DOHH2 (cell line): ENCODE data around the gene SLC44A5.
"Not testable (repeated sequence)": the region's sequence is repeated elsewhere in the genome, so short reads cannot be mapped to it uniquely, and the experiment has no call there.

Source experiments
- EZH2phosphoT487 ChIP-seq: fragments of 200-600 bp; sonication (generic); IDR thresholded peaks from 2 replicates; pipeline ENCODE4 v1.6.1; 2017; ENCODE audit warnings: borderline replicate concordance, mild to moderate bottlenecking, antibody characterized with exemption, low read length, moderate library complexity, mixed read lengths
- TF ChIP-seq, protein P1 (sequence below): fragments of 200-600 bp; sonication (generic); IDR thresholded peaks from one replicate; pipeline ENCODE4 v1.5.1; 2014; ENCODE audit warnings: antibody characterized with exemption, mild to moderate bottlenecking, low read depth, low read length; ENCODE audit not compliant: poor library complexity, severe bottlenecking

DNA sequence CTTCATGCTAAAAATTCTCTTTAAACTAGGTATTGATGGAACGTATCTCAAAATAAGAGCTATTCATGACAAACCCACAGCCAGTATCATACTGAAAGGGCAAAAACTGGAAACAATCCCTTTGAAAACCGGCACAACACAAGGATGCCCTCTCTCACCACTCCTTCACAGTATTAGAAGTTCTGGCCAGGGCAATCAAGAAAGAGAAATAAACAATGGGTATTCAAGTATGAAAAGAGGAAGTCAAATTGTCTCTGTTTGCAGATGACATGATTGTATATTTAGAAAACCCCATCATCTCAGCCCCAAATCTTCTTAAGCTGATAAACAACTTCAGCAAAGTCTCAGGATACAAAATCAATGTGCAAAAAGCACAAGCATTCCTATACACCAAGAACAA lies 349.0 kb downstream of the SLC44A5 start:
- TF ChIP-seq, protein P1, sequence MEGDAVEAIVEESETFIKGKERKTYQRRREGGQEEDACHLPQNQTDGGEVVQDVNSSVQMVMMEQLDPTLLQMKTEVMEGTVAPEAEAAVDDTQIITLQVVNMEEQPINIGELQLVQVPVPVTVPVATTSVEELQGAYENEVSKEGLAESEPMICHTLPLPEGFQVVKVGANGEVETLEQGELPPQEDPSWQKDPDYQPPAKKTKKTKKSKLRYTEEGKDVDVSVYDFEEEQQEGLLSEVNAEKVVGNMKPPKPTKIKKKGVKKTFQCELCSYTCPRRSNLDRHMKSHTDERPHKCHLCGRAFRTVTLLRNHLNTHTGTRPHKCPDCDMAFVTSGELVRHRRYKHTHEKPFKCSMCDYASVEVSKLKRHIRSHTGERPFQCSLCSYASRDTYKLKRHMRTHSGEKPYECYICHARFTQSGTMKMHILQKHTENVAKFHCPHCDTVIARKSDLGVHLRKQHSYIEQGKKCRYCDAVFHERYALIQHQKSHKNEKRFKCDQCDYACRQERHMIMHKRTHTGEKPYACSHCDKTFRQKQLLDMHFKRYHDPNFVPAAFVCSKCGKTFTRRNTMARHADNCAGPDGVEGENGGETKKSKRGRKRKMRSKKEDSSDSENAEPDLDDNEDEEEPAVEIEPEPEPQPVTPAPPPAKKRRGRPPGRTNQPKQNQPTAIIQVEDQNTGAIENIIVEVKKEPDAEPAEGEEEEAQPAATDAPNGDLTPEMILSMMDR = not testable (repeated sequence)
- TF ChIP-seq EZH2phosphoT487 = not testable (repeated sequence)
